ENCODE data around the gene MATN1. TPM values are rescaled to one million over a fixed set of nuclear protein-coding genes. Genes with fewer than 3 reads are reported as not detected.

MATN1 gene
- total RNA-seq, 1 experiment from 2014 or later = not detected

DNA sequence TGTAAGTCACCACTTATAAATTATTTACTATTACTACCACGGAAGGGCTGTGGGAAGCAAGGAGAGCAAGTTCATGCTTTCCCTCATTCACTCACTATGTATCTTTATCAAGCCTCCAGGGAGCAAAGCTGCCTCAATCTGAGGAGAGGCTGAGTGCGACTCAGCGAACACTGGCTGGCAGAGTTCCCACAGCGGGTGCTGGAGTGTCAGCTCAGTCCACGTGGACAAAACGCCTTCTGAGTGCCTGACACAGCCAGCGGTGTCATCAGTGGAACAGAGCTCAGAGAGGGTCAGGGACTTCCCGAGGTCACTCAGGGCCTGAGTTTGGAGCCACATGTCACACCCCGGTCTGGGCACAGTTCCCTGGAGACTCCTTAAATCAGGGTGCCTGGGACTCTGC is 16.9 kb downstream of the MATN1 start:
- Histone ChIP-seq H3K4me3 (ENCODE audit: low read depth, low read length) (no peak overlapping the region), H3K36me3 (ENCODE audit: control insufficient read depth, insufficient read depth, low read length) (no peaks in the 10 kb centered on the region), H3K27me3 (replicated peaks; ENCODE audit: control insufficient read depth, insufficient read depth, low read length) (no peaks in the 10 kb centered on the region), H3K9me3 (no peaks in the 10 kb centered on the region), H3K4me1 (no peaks in the 10 kb centered on the region)
- intact Hi-C loops (cut with micrococcal nuclease; ENCODE audit: unreplicated experiment) = loop anchor here (10.0 kb wide), 1 partner anchor 352 kb away; no protein-coding TSS in a partner anchor
- TF ChIP-seq, protein P1, sequence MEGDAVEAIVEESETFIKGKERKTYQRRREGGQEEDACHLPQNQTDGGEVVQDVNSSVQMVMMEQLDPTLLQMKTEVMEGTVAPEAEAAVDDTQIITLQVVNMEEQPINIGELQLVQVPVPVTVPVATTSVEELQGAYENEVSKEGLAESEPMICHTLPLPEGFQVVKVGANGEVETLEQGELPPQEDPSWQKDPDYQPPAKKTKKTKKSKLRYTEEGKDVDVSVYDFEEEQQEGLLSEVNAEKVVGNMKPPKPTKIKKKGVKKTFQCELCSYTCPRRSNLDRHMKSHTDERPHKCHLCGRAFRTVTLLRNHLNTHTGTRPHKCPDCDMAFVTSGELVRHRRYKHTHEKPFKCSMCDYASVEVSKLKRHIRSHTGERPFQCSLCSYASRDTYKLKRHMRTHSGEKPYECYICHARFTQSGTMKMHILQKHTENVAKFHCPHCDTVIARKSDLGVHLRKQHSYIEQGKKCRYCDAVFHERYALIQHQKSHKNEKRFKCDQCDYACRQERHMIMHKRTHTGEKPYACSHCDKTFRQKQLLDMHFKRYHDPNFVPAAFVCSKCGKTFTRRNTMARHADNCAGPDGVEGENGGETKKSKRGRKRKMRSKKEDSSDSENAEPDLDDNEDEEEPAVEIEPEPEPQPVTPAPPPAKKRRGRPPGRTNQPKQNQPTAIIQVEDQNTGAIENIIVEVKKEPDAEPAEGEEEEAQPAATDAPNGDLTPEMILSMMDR (IDR thresholded peaks at IDR 0.05; ENCODE audit: insufficient read depth in 1 of 2, low read depth in 1 of 2, low read length in 1 of 2, severe bottlenecking in 1 of 2, unreplicated experiment in 1 of 2) = no peak
- ChIA-PET CTCF (no interaction called here), POLR2A (no interaction called here)
- Mint-ChIP-seq H3K27me3 (ENCODE audit: insufficient read depth, unreplicated experiment) (peaks cover 8% of the 10 kb centered on the region), H3K9me3 (ENCODE audit: unreplicated experiment) (no peaks in the 10 kb centered on the region), H3K27ac (ENCODE audit: unreplicated experiment) (no peak overlapping the region), H3K4me3 (ENCODE audit: unreplicated experiment) (no peak overlapping the region), H3K4me1 (ENCODE audit: low read depth, unreplicated experiment) (no peaks in the 10 kb centered on the region), H3K36me3 (ENCODE audit: insufficient read depth, unreplicated experiment) (no peaks in the 10 kb centered on the region)
- no TSS peak for BruUV-seq (replicated peaks)
- no peak for DNase-seq

DNA sequence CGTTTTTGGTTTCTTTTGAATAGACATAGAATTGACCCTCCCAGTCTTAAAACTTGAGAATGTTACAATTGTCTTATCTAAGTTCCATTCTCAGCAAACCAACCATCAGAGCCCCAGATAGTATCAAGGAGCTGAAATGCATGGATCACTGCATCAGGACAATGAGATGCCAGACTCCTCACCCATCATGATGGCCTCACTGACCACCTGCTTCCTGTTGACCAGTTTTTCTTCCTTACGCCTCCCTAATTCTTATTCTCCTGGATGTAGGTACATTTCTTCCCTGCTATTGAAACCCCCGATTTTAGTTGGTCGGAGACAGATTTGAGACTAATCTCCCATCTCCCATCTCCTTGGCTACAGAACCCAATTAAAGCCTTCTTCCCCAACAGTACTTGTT is 17.7 kb downstream of the MATN1 start:
- Histone ChIP-seq H3K4me1 (no peaks in the 10 kb centered on the region), H3K36me3 (ENCODE audit: control insufficient read depth, insufficient read depth, low read length) (no peaks in the 10 kb centered on the region), H3K9me3 (no peaks in the 10 kb centered on the region), H3K4me3 (ENCODE audit: low read depth, low read length) (no peak overlapping the region), H3K27me3 (replicated peaks; ENCODE audit: control insufficient read depth, insufficient read depth, low read length) (no peaks in the 10 kb centered on the region)
- POLR2A ChIA-PET = no interaction called here
- no TSS peak for BruUV-seq (replicated peaks)
- no peak for DNase-seq
- Mint-ChIP-seq H3K9me3 (ENCODE audit: unreplicated experiment) (no peaks in the 10 kb centered on the region), H3K36me3 (ENCODE audit: insufficient read depth, unreplicated experiment) (no peaks in the 10 kb centered on the region), H3K27me3 (ENCODE audit: insufficient read depth, unreplicated experiment) (peaks cover 7% of the 10 kb centered on the region), H3K4me3 (ENCODE audit: unreplicated experiment) (no peak overlapping the region), H3K27ac (ENCODE audit: unreplicated experiment) (no peak overlapping the region), H3K4me1 (ENCODE audit: low read depth, unreplicated experiment) (no peaks in the 10 kb centered on the region)
- intact Hi-C loops (cut with micrococcal nuclease; ENCODE audit: unreplicated experiment) = loop anchor here (10.0 kb wide), 1 partner anchor 351 kb away; no protein-coding TSS in a partner anchor
- TF ChIP-seq, protein P1 (IDR thresholded peaks at IDR 0.05; ENCODE audit: insufficient read depth in 1 of 2, low read depth in 1 of 2, low read length in 1 of 2, severe bottlenecking in 1 of 2, unreplicated experiment in 1 of 2) = no peak
- CTCF ChIA-PET = no interaction called here

DNA sequence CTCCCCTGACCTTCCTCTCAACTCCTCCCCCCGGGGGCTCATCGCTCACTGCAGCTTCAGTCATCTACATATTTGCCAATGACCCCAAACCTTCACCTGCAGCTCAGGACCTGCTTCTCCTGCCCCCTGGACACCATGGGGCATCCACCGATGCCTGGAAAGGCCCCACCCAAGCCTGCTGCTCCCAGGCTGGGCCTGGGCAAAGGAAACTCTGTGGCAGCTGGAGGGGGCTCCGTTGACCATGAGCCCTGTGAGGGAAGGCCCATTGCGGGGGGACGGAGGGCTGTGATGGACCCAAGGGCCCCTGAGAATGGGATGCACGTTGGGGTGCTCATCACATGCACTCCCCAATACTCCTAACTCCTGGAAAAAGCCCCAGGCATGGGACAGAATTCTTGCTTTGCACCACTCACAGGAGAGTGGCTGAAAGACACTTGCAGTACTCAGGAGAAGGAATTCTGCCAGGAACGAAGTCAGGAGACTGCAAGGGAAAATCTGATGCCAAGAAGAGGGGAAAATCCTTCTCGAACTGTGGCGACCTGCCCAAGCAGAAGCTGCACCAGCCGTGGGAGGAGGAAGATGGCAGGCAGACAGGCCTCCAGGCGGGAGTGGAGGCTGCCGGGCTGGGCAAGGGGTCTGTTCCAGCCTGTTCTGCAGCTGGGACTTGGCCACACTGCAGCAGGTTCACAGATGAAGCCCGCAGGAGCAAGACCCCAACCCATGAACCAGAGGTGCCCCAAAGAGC is 18.4 kb downstream of the MATN1 start:
- no peaks in the 10 kb centered on the region for H3K9me3 Mint-ChIP-seq (ENCODE audit: unreplicated experiment)
- H3K9me3 ChIP-seq = no peaks in the 10 kb centered on the region
- no peaks in the 10 kb centered on the region for H3K27me3 ChIP-seq (replicated peaks; ENCODE audit: control insufficient read depth, insufficient read depth, low read length)
- intact Hi-C loops (cut with micrococcal nuclease; ENCODE audit: unreplicated experiment) = loop anchor here (10.0 kb wide), 1 partner anchor 350 kb away; no protein-coding TSS in a partner anchor
- H3K4me1 Mint-ChIP-seq (ENCODE audit: low read depth, unreplicated experiment) = no peaks in the 10 kb centered on the region
- H3K4me3 Mint-ChIP-seq (ENCODE audit: unreplicated experiment) = no peak overlapping the region
- peaks cover 3% of the 10 kb centered on the region for H3K27me3 Mint-ChIP-seq (ENCODE audit: insufficient read depth, unreplicated experiment)
- ChIA-PET POLR2A (no interaction called here), CTCF (no interaction called here)
- H3K36me3 Mint-ChIP-seq (ENCODE audit: insufficient read depth, unreplicated experiment) = no peaks in the 10 kb centered on the region
- H3K36me3 ChIP-seq (ENCODE audit: control insufficient read depth, insufficient read depth, low read length) = no peaks in the 10 kb centered on the region
- no peak overlapping the region for H3K4me3 ChIP-seq (ENCODE audit: low read depth, low read length)
- BruUV-seq (replicated peaks) = no TSS peak
- H3K27ac Mint-ChIP-seq (ENCODE audit: unreplicated experiment) = no peak overlapping the region
- H3K4me1 ChIP-seq = no peaks in the 10 kb centered on the region
- TF ChIP-seq, protein P1 (IDR thresholded peaks at IDR 0.05; ENCODE audit: insufficient read depth in 1 of 2, low read depth in 1 of 2, low read length in 1 of 2, severe bottlenecking in 1 of 2, unreplicated experiment in 1 of 2) = no peak
- no peak for DNase-seq
